Subcutaneous adipose tissue (tissue), 4 donors: ENCODE measurements around the gene MGMT. TPM values are rescaled to one million over a fixed set of nuclear protein-coding genes. Genes with fewer than 3 reads are reported as not detected.

ENCODE experiments used
- CTCF ChIP-seq: fragments of 450-650 bp; IDR thresholded peaks from one replicate; pipeline ENCODE4 v1.5.1; 2016; ENCODE audit warnings: low read depth, mild to moderate bottlenecking, control low read depth, antibody characterized with exemption, moderate library complexity
- total RNA-seq, 4 donors: library from RNA; depleted of rRNA; stranded (reverse); fragments of >200 nt; gene quantifications; one replicate each; pipeline ENCODE4 v1.1.0, GENCODE V29; 2016

The MGMT gene
- total RNA-seq, 4 donors from 2014 or later = 27.5 to 74.8 (median 42.2) TPM

GRCh38 chr10:129770286-129770685, 303.2 kb downstream of the MGMT start:
- no peak for TF ChIP-seq CTCF

GRCh38 chr10:129771024-129771423, 304.0 kb downstream of the MGMT start:
- no peak for TF ChIP-seq CTCF

GRCh38 chr10:129771576-129771975, 304.5 kb downstream of the MGMT start:
- TF ChIP-seq CTCF = no peak

GRCh38 chr10:129771991-129772431, 305.0 kb downstream of the MGMT start:
- no peak for TF ChIP-seq CTCF

GRCh38 chr10:129772468-129773358, 305.7 kb downstream of the MGMT start:
- no peak for TF ChIP-seq CTCF

- no peak for TF ChIP-seq CTCF
Observed at GRCh38 chr10:129773359-129773990, 306.4 kb downstream of the MGMT start.

GRCh38 chr10:129774082-129774735, 307.2 kb downstream of the MGMT start:
- no peak for TF ChIP-seq CTCF
